Measurements from ENCODE around the gene CDC20. TPM values are rescaled to one million over a fixed set of nuclear protein-coding genes. Genes with fewer than 3 reads are reported as not detected.

The CDC20 gene
- total RNA-seq, 1 donor from 2014 or later, result 4.9 TPM

DNA sequence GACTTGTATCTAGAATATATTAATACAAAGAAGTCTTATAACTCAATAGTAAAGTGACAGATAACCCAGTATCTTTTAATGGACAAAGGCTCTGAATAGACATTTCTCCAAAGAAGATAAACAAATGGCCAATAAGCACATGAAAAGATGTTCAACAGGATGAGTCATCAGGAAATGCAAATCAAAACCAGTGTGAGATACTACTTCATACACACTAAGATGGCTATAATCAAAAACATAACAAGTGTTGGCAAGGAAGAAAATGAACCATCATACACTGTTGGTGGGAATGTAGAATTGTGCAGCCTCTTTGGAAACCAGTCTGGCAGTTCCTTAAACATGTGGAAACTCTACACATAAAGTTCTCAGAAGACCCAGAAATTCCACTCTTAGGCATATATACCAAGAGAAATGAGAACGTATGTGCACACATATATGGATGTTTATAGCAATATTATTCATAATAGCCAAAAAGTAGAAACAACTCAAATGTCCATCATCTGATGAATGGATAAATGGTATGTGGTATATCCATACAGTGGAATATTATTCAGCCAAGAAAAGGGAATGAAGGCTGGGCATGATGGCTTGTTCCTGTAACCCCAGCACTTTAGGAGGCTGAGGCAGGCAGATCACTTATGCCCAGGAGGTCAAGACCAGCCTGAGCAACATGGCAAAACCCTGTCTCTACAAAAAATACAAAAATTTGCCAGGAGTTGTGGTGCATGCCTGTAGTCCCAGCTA is 31.1 kb upstream of the CDC20 start:
- DNase-seq (ENCODE audit: low spot score), result no peak

DNA sequence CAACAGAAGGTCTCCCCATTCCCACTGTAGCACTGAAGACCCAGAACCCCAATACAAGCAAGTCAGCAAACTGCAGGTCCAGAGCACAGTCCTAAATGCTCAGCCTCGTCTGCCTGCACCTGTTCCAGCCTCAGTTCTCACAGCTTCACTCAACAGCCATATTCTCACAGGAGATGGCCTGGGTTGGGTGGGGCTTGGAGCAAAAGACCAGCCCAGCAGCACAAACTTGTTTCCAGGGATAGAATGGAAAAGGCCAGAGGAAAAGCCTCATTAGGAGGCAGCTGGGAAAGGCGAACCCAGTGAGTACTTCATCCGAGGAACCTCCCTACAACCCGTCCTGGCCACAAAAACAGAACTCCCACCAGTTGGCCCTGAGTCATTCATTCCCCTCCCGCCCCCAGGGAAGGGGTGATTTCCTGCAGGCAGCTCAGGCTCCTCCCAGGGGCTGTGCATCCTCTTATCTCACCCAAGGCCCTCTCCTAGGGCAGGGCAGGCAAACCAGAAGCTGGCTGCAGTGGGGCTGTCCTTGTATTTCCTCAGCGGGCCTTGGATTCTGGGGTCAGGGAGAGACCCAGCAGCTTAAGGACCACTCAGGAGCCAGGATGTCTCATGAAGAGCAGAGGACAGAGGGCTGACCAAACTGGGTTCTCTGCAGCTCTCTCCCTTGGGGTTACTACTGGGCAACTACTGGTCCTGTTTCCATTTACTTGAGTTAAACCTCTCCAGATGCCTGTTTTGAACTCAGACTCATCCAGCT is 28.6 kb upstream of the CDC20 start:
- DNase-seq (ENCODE audit: low spot score), result peak; percentile 84

DNA sequence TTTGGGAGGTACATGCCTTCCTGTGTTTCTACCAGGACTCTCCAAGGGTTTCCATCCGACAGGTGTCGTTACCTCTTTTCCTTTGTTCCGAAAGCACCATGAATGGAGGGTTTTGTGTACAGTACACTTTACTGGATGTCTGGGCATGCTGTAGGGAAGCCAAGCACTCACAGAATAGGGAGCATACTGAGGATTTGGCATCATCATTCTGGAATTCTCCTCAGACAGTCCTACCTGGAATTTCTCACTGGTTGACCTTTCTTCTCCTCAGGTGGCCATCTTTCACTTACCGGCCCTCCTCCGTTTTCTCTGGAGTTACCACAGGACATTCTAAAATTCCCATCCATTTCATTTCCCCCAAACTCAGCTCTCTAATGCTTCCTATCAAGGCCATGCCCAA is 27.1 kb upstream of the CDC20 start:
- no peak for DNase-seq (ENCODE audit: low spot score)

DNA sequence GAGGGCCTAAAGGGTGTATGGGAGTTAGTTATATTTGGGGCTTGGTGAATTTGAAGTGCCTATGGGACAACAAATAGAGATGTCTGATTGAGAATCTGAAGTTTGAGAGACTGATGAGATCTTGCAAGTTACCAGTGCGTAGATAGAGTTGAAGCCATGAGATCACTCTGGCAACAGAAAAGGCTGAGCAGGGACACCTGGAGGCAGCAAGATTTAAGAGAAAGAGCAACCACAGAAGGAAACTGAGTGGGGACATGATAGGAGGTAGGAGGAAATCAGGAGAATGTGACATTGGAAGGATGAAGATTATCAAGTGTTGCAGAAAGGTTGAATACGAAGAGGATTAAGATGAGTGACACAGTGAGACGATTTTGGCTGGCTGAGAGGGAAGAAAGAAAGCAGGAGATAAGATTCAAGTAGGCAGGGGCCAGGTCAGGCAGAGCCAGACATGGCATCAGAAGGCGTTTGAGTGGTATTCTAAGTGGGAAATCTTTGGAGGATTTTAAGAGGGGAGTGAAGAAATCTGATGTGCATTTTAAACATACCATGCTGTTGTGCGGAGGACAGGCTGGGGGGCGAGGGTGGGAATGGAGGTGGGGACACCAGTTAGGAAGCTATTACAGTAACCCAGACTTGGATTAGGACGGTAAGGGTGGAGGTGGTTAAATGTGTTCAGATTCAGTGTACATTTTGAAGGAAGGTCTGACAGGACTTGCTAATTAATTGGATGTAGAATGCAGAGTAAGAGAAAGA is 24.2 kb upstream of the CDC20 start:
- peak; percentile 49 for DNase-seq (ENCODE audit: low spot score)

DNA sequence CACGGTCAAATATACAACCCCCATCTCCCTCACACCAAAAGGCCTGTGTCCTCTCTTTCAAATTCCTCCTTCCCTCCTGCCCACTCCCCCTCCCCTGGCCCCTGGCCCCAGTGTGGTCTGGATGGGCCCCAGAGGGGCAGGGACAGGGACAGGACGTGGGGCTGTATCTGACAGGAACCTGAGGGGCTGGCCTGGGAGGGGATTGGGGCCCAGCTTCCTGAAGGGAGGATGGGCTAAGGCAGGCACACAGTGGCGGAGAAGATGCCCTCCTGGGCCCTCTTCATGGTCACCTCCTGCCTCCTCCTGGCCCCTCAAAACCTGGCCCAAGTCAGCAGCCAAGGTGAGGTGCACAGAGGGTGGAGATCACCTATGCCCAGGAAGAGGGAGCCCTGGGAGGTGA is 21.2 kb upstream of the CDC20 start, which contains the start of gene MPL:
Gene MPL, plus strand, starts transcription at position 231 of the 400 bp plus-strand sequence. Its CDS starts 31 bp downstream, at position 262.
- DNase-seq (ENCODE audit: low spot score), result peak; percentile 59

DNA sequence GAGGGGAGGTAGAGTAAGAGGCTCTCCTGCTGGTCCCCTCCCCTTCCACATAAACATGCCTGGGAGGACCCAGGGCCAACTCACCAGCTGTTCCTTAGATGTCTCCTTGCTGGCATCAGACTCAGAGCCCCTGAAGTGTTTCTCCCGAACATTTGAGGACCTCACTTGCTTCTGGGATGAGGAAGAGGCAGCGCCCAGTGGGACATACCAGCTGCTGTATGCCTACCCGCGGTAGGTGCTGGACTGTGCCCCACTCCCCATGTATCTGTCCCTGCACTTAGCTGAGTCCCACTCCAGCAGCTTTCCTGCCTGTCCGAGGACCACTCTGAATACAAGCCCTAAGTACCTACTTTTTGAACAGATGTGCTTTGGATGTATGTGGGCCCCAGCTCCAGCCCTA is 20.8 kb upstream of the CDC20 start:
- DNase-seq (ENCODE audit: low spot score), result peak; percentile 37

DNA sequence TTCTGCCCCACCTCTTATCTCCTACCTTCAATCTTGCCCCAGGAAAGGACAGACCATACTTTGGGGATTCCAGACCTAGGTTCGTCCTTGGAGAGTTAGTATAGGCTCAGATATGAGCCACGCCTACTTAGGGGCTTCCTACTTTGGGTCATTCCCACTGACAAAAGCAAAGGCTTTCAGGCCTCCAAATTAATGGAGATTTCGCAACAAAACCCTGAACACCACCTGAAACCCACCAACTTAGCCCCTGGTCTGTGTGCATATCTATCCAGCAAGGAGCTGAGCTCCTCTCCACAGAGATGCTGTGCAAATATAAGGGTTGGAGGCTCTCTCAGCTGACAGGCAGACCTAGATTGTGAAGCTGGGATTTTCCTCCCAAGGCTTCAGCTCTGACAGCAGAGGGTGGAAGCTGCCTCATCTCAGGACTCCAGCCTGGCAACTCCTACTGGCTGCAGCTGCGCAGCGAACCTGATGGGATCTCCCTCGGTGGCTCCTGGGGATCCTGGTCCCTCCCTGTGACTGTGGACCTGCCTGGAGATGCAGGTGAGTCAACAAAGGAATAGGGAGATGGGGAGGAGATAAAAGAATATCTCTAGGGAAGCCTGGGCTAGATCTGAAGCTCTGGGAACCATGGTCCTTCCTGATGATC is 19.1 kb upstream of the CDC20 start:
- peak; percentile 64 for DNase-seq (ENCODE audit: low spot score)

DNA sequence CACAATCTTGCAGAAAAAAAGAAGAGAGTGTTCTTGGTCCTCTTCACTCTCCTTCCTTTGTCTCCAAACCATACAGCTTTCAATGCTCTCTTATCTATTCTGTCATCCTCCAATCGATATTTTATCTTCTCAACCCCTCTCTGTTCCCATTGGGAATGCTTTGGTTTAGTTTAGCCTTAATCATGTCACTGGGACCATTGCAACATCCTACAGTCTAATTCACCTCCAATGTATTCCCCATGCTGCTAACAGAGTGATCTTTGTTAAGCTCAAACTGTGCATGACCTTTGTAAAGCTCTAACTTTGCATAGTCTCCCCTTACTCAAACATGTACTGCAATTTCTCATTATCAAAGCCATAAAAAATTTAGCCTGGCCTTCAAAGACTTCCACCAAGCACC is 18.2 kb upstream of the CDC20 start:
- DNase-seq (ENCODE audit: low spot score), result no peak

DNA sequence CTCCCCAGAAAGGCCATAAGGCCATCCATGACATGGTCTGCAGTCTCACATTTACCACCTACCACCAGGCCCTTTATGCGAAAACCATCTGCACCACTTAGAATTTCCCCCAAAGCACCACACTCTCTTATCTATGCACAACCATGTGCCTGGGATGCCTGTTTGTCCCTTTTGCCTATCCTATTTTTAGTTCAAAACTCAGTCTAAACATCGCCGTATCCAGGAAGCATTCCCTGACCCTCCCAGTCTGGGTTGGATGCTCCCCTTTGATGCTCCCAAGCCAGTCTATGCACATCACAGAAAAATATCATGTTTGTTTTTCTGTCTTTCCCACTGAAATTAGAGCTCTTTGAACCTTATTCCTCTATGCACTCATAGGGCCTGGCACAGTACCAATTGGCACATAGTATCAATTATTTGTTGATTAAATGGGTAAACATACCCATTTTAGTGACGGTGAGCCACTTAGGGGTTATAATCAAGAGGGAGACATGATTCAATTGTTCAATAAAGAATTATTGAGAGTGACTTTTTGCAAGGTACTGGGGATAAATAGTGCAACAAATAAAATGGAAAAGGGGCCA is 14.4 kb upstream of the CDC20 start:
- DNase-seq (ENCODE audit: low spot score), result peak; percentile 9

DNA sequence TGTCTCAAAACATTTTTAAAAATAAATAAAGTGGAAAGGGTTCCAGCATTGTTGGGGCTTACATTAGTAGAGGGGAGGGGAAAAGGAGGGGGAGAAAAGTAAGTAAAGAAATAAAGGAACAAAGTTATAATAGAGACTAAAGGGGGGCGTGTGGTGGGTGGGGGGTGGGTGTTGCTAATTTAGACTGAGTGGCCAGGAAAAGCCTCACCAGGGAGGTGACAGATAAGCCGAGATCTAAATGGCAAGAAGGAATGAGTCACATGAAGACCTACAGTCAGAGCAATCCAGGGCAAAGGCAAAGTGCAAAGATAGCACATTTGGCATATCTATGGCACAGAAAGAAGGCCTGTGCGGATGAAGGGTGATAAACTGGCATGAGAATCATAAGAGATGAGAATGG is 13.7 kb upstream of the CDC20 start:
- DNase-seq (ENCODE audit: low spot score), result no peak

DNA sequence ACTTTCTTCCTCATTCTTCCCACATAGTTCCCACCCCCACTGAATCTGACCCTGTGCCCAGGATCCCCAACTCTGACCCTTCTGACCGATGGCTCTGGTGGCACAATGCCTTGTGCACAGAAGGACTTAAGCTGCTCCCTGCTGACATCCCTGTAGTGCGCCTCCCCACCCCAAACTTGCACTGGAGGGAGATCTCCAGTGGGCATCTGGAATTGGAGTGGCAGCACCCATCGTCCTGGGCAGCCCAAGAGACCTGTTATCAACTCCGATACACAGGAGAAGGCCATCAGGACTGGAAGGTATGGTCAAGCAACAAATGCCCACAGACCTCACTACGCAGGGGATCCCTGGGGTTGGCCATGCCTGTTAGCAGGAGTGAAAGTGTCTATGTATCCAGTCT is 12.1 kb upstream of the CDC20 start:
- peak; percentile 55 for DNase-seq (ENCODE audit: low spot score)

DNA sequence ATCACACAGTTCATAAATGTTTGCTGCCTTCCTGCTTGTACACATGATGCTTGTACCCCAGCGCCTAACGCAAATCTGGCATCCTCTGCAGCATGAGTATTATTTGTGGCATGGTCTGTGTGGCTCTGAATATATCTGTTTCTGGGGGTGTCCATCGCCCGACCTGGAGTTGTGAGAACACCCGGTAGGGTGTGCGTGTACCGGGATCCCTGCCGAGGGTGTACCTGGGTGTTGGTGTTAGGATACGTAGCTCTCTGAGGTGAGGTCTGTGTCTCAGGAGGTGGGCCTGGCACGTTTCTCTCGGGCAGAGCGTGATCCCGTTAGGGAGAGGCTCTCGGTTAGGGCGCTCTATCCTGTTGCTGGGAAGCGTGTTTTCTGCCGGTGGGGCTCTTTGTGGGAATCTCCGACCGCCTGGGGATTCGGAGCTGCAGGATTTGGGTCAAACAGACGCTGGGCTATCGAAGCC is 10.4 kb upstream of the CDC20 start:
- DNase-seq (ENCODE audit: low spot score), result no peak

DNA sequence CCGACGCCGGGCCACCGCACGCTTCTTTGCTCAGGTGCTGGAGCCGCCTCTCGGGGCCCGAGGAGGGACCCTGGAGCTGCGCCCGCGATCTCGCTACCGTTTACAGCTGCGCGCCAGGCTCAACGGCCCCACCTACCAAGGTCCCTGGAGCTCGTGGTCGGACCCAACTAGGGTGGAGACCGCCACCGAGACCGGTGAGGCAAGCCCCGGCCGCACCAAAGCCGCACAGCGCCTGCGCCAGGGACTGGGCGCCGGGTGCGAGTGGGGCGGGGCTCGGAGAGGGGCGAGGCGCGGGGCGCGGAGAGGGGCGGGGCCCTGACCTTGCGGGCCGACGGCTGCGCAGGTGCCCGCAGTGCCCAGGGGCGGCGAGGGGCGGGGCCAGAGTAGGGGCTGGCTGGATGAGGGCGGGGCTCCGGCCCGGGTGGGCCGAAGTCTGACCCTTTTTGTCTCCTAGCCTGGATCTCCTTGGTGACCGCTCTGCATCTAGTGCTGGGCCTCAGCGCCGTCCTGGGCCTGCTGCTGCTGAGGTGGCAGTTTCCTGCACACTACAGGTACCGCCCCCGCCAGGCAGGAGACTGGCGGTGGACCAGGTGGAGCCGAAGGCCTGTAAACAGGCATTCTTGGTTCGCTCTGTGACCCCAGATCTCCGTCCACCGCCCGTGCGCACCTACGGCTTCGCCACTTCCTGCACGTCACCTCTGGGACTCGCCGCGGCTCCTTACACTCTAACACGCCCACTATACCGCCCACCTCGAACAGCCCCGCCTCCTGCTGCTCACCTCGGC is 9.8 kb upstream of the CDC20 start:
- peak; percentile 93 for DNase-seq (ENCODE audit: low spot score)

DNA sequence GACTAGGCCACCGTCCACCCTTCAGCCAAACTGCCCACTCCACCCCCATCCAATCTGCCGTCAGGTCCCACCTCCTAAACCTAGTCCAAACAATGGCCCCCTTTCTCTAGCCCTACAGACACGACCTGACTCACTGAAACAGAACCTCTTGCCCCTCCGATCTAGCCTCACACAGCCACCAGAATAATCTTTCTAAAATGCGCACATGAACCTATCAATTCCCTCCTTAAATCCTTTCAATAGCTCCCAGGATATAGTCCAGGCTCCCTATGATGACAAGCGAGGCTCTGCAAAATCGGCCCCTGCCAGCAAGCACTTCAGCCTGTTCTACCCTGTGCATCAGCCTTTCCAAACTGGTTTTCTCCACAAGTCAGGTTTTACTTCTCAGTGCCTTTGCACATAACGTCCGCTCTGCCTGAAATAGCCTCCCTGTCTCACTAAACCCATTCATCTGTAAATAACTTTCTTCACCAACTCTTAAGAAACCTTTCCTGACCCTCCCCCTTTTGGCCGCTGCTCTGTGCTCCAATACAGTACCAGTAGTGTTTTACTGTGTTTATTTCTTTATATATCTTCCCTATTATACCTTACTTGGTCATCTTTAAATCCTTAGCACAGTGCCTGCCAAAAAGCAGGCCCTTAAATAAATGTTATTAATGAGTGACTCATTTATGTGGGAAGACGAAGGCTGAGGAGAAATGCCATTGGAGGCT is 9.0 kb upstream of the CDC20 start:
- peak; percentile 57 for DNase-seq (ENCODE audit: low spot score)

DNA sequence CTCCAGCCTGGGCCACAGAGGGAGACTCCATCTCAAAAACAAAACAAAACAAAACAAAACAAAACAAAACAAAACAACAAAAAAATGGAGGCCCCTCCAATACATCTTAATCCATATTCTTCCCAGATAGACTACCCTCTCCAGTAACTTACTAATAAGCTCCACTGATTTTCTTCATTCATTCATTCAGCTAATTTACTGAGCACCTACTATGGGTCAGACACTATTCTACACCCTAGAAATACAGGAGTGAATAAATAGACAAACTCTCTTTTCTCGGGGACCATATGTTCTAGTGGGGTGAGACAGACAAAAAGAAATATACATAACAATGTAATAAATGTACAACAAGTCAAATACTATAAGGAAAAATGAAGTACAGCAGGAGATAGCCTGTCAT is 7.8 kb upstream of the CDC20 start:
- DNase-seq (ENCODE audit: low spot score), result no peak

DNA sequence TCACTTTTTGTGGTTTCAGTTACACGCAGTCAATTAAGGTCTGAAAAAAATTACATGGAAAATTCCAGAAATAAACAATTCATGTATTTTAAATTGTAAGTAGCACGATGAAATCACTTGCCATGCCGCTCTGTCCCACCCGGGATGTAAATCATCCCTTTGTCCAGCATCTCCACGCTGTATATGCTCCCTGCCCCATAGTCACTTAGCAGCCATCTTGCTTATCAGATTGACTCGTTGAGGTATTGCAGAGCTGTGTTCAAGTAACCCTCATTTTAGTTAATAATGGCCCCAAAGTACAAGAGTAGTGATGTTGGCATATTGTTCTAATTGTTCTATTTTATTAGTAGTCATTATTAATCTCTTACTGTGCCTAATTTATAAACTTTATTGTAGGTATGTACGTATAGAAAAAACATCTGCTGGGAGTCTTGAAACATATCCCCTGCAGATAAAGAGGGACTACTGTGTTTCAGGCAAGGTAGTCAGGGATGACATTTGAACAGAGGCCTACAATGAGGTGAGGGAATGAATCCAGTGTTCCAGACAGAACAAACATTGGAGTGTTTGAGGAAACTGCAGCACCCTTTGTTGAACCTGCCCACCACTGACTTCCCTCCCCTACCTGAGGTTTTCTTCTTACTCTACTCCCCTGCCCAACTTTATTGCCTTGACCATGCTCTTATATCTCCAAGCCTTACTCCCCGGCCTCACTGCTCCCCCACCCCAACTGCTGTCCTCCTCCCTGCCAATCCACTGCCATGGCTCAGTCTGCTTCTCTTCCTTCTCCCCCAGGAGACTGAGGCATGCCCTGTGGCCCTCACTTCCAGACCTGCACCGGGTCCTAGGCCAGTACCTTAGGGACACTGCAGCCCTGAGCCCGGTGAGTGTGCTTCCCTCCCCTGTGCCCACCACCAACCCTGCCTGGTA is 7.1 kb upstream of the CDC20 start:
- no peak for DNase-seq (ENCODE audit: low spot score)

DNA sequence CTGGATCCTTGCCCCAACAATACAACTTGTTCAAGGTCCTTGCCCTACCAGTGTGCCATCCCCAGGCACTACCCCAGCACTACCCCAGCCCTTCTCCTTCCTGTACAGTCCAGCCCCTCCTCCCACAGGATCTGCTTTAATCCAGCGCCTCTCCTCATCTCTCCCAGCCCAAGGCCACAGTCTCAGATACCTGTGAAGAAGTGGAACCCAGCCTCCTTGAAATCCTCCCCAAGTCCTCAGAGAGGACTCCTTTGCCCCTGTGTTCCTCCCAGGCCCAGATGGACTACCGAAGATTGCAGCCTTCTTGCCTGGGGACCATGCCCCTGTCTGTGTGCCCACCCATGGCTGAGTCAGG is 6.5 kb upstream of the CDC20 start:
- peak; percentile 81 for DNase-seq (ENCODE audit: low spot score)

DNA sequence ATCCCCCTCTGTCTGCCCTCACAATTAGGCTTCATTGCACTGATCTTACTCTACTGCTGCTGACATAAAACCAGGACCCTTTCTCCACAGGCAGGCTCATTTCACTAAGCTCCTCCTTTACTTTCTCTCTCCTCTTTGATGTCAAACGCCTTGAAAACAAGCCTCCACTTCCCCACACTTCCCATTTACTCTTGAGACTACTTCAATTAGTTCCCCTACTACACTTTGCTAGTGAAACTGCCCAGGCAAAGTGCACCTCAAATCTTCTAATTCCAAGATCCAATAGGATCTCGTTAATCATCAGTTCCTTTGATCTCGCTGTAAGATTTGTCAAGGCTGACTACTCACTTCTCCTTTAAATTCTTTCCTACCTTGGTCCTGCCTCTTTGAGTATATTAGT is 5.9 kb upstream of the CDC20 start:
- DNase-seq (ENCODE audit: low spot score), result no peak

Data from mesenteric fat pad (tissue), 1 donor.